ENCODE measurements around the gene CACNG3.

DNA sequence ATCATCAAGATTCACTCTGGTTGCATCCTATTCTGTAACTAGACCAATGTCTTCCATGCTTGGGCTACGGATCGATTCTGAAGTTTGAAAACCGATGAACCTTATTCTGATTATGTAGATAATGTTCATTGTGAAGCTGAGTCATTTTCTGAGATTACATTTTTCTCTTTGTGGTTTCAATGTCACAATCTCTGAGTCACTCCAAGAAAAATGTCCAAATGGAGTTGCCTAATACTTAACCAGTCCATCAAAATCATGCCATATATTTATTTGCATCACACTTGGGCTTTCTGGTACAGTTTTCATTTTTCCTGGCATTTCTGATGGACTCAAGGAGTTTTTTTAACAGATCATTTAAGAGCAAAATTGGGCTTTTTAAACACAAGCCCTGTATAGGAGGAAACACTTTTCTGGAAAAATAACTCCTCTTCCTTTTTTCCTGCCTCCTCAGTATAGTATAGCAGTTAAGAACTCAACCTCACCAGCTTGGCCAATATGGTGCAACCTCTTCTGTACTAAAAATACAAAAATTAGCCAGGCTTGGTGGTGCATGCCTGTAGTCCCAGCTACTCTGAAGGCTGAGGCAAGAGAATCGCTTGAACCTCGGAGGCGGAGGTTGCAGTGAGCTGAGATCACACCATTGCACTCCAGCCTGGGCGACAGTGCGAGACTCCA, 17.5 kb downstream of the CACNG3 start:
- TF ChIP-seq, protein P1, sequence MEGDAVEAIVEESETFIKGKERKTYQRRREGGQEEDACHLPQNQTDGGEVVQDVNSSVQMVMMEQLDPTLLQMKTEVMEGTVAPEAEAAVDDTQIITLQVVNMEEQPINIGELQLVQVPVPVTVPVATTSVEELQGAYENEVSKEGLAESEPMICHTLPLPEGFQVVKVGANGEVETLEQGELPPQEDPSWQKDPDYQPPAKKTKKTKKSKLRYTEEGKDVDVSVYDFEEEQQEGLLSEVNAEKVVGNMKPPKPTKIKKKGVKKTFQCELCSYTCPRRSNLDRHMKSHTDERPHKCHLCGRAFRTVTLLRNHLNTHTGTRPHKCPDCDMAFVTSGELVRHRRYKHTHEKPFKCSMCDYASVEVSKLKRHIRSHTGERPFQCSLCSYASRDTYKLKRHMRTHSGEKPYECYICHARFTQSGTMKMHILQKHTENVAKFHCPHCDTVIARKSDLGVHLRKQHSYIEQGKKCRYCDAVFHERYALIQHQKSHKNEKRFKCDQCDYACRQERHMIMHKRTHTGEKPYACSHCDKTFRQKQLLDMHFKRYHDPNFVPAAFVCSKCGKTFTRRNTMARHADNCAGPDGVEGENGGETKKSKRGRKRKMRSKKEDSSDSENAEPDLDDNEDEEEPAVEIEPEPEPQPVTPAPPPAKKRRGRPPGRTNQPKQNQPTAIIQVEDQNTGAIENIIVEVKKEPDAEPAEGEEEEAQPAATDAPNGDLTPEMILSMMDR (conservative IDR thresholded peaks at IDR 0.05): no peak
- no peak for TF ChIP-seq ZFX (IDR thresholded peaks at IDR 0.05)

All from C4-2B (cell line).